Measurements from ENCODE around the gene UBP1.
"Not testable (repeated sequence)": the region's sequence is repeated elsewhere in the genome, so short reads cannot be mapped to it uniquely, and the experiment has no call there.

UBP1 gene

DNA sequence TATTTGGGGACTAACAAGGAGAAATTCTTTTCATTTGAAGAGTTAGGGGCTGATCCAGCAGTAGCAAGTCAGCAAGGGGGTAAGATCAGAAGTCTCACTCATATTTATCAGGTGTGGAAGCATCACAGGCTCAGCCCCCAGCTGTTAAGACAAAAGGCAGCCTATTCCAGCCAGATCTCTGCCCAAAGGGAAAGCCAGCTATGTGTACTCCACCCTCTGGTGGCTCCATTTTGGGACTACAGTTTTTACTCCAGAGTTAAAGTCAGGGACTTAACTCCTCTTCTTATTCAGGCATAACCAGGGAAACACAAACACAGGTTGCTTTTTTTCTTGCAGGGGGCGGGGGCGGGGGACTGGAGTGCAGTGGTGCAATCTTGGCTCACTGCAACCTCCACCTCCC is 19.2 kb downstream of the UBP1 start:
- Histone ChIP-seq H3K9ac (ENCODE audit: low read length in 2 of 2) (no peak overlapping the region), H3K4me3 (ENCODE audit: low read length in 2 of 2) (no peak overlapping the region), H3K27me3 (ENCODE audit: control insufficient read depth in 1 of 2, insufficient read depth in 2 of 2, low read length in 2 of 2) (no peaks in the 10 kb centered on the region), H3K4me1 (ENCODE audit: control insufficient read depth, insufficient read depth, low read length) (no peaks in the 10 kb centered on the region), H3K9me3 (ENCODE audit: control insufficient read depth in 2 of 2, low read length in 2 of 2) (no peaks in the 10 kb centered on the region), H3K36me3 (ENCODE audit: control insufficient read depth in 2 of 2, insufficient read depth in 2 of 2, low read length in 2 of 2) (peaks cover 0 to 9% of the 10 kb centered on the region in 2 donors), H3K27ac (ENCODE audit: low read length) (no peak overlapping the region)

DNA sequence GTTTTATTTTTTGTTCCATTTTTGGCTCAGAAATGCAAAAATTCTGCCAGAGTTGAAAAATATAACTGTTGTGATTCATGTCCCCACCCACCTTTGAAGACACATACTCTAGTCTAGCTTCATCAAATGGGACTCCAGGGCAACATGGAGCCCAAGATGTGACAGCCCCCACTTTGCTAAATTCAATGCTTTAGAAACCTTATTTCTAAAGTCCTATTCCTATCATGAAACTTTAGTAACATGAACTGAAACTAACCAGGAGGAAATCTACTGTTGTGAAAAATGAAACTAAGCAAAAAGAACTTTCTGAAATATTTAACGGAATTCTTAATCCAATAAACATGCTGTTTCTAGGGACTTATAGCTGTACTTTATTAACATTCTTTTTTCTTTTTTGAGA is 20.3 kb downstream of the UBP1 start:
- Histone ChIP-seq H3K4me3 (ENCODE audit: low read length in 2 of 2) (no peak overlapping the region), H3K9ac (ENCODE audit: low read length in 2 of 2) (no peak overlapping the region), H3K36me3 (ENCODE audit: control insufficient read depth in 2 of 2, insufficient read depth in 2 of 2, low read length in 2 of 2) (peaks cover 0 to 9% of the 10 kb centered on the region in 2 donors), H3K9me3 (ENCODE audit: control insufficient read depth in 2 of 2, low read length in 2 of 2) (no peaks in the 10 kb centered on the region), H3K4me1 (ENCODE audit: control insufficient read depth, insufficient read depth, low read length) (no peaks in the 10 kb centered on the region), H3K27ac (ENCODE audit: low read length) (no peak overlapping the region), H3K27me3 (ENCODE audit: control insufficient read depth in 1 of 2, insufficient read depth in 2 of 2, low read length in 2 of 2) (no peaks in the 10 kb centered on the region)

DNA sequence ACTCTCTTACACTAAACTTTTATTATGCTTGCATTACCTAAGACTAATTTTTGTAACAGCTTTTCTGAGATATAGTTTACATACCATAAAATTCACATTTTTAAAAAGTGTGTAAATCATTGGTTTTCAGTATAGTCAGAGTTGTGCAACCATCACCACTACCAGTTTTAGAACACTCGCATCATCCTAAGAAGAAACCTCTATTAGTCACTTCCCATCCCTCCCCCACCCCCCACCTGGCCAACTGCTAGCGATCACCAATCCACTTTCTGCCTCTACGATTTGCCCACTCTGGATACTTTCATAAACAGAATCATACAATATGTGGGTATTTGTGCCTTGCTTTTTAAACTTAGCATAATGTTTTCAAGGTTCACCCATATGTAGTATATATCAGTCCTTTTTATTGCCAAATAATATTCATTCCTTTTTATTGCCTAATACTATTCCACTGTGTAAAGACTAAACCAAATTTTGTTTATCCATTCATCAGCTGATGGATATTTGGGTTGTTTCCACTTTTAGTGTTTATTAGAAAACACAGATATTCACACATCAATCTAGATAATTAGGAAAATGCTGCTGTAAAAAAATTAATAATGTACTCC is 23.0 kb downstream of the UBP1 start:
- Histone ChIP-seq H3K27ac (ENCODE audit: low read length) (no peak overlapping the region), H3K9ac (ENCODE audit: low read length in 2 of 2) (no peak overlapping the region), H3K4me1 (ENCODE audit: control insufficient read depth, insufficient read depth, low read length) (no peaks in the 10 kb centered on the region), H3K27me3 (ENCODE audit: control insufficient read depth in 1 of 2, insufficient read depth in 2 of 2, low read length in 2 of 2) (no peaks in the 10 kb centered on the region), H3K4me3 (ENCODE audit: low read length in 2 of 2) (no peak overlapping the region), H3K36me3 (ENCODE audit: control insufficient read depth in 2 of 2, insufficient read depth in 2 of 2, low read length in 2 of 2) (peaks cover 5 to 10% of the 10 kb centered on the region in 2 donors), H3K9me3 (ENCODE audit: control insufficient read depth in 2 of 2, low read length in 2 of 2) (no peaks in the 10 kb centered on the region)

DNA sequence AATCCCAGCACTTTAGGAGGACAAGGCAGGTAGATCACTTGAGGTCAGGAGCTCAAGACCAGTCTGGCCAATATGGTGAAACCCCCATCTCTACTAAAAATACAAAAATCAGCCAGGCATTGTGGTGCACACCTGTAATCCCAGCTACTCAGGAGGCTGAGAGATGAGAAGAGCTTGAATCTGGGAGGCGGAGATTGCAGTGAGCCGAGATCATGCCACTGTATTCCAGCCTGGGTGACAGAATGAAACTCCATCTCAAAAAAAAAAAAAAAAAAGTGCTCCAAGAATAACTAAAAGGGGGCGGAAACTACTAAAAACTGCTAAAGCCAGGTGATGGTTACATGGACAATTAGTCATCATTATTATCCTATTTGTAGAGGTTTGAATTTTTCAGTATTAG is 29.4 kb downstream of the UBP1 start:
- H3K9ac ChIP-seq (ENCODE audit: low read length in 2 of 2); H3K4me3 ChIP-seq (ENCODE audit: low read length in 2 of 2); H3K4me1 ChIP-seq (ENCODE audit: control insufficient read depth, insufficient read depth, low read length); H3K9me3 ChIP-seq (ENCODE audit: control insufficient read depth in 2 of 2, low read length in 2 of 2); H3K27ac ChIP-seq (ENCODE audit: low read length); H3K27me3 ChIP-seq (ENCODE audit: control insufficient read depth in 1 of 2, insufficient read depth in 2 of 2, low read length in 2 of 2): not testable (repeated sequence)
- peaks cover 40 to 52% of the 10 kb centered on the region in 2 donors for H3K36me3 ChIP-seq (ENCODE audit: control insufficient read depth in 2 of 2, insufficient read depth in 2 of 2, low read length in 2 of 2)

DNA sequence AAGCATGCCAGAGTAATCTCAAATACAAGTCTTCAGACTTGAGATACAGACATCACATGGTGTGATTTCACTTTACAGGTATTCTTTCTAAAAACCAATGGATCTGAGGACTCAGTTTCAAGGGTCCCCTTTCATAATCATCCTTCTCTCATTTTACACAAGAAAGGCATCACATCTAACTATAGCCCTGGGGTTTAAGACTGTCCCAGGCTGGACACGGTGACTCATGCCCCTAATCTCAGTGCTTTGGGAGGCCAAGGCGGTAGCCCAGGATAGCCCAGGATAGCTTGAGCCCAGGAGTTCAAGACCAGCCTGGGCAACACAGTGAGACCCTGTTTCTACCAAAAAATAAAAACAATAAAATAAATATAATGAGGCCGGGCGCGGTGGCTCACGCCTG is 36.4 kb downstream of the UBP1 start:
- Histone ChIP-seq H3K36me3 (ENCODE audit: control insufficient read depth in 2 of 2, insufficient read depth in 2 of 2, low read length in 2 of 2) (peaks cover 55 to 56% of the 10 kb centered on the region in 2 donors), H3K27me3 (ENCODE audit: control insufficient read depth in 1 of 2, insufficient read depth in 2 of 2, low read length in 2 of 2) (no peaks in the 10 kb centered on the region), H3K4me1 (ENCODE audit: control insufficient read depth, insufficient read depth, low read length) (no peaks in the 10 kb centered on the region), H3K4me3 (ENCODE audit: low read length in 2 of 2) (no peak overlapping the region), H3K27ac (ENCODE audit: low read length) (no peak overlapping the region), H3K9ac (ENCODE audit: low read length in 2 of 2) (no peak overlapping the region), H3K9me3 (ENCODE audit: control insufficient read depth in 2 of 2, low read length in 2 of 2) (no peaks in the 10 kb centered on the region)

DNA sequence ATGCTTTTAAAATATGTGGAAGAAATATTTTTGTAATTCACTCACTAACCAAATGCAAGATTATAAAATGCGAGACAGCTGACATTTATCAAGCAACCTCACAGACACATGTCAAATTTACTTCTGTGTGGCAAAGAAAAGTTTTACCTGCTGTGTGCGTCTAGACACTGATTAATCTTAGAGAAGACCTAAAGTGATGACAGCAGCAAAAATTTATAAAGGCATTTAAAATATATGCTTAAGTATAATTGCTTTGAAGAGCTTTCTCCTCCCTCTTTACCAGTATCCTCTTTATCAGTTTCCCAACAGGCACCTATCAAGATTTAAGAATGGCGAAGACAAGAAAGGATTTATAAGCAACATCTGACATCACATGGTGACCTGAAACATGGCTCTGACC is 37.3 kb downstream of the UBP1 start:
- H3K27ac ChIP-seq (ENCODE audit: low read length) = no peak overlapping the region
- H3K4me3 ChIP-seq (ENCODE audit: low read length in 2 of 2) = no peak overlapping the region
- peaks cover 55 to 56% of the 10 kb centered on the region in 2 donors for H3K36me3 ChIP-seq (ENCODE audit: control insufficient read depth in 2 of 2, insufficient read depth in 2 of 2, low read length in 2 of 2)
- no peaks in the 10 kb centered on the region for H3K9me3 ChIP-seq (ENCODE audit: control insufficient read depth in 2 of 2, low read length in 2 of 2)
- no peaks in the 10 kb centered on the region for H3K27me3 ChIP-seq (ENCODE audit: control insufficient read depth in 1 of 2, insufficient read depth in 2 of 2, low read length in 2 of 2)
- H3K4me1 ChIP-seq (ENCODE audit: control insufficient read depth, insufficient read depth, low read length) = no peaks in the 10 kb centered on the region
- no peak overlapping the region for H3K9ac ChIP-seq (ENCODE audit: low read length in 2 of 2)

DNA sequence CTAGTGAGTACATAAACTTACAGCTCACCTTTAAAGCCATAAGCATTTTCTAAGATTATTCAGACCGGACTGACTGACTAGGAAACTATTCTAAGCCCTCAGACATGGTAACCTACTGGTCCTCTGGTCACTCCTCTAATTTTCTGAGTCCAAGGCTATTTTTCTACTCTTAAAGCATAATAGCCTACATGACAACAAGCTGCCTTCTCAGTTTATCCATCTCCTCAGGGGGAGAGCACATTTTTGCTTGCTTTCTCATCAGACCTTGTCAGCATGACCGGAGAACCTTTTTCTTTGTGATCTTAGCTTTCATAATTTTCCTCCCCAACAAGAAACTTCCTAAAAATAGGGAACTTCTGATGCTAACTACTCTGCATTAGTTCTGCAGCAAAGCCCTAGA is 38.4 kb downstream of the UBP1 start:
- no peaks in the 10 kb centered on the region for H3K27me3 ChIP-seq (ENCODE audit: control insufficient read depth in 1 of 2, insufficient read depth in 2 of 2, low read length in 2 of 2)
- no peak overlapping the region for H3K9ac ChIP-seq (ENCODE audit: low read length in 2 of 2)
- H3K27ac ChIP-seq (ENCODE audit: low read length) = no peak overlapping the region
- H3K4me3 ChIP-seq (ENCODE audit: low read length in 2 of 2) = no peak overlapping the region
- no peaks in the 10 kb centered on the region for H3K4me1 ChIP-seq (ENCODE audit: control insufficient read depth, insufficient read depth, low read length)
- no peaks in the 10 kb centered on the region for H3K9me3 ChIP-seq (ENCODE audit: control insufficient read depth in 2 of 2, low read length in 2 of 2)
- H3K36me3 ChIP-seq (ENCODE audit: control insufficient read depth in 2 of 2, insufficient read depth in 2 of 2, low read length in 2 of 2) = peaks cover 54 to 56% of the 10 kb centered on the region in 2 donors

DNA sequence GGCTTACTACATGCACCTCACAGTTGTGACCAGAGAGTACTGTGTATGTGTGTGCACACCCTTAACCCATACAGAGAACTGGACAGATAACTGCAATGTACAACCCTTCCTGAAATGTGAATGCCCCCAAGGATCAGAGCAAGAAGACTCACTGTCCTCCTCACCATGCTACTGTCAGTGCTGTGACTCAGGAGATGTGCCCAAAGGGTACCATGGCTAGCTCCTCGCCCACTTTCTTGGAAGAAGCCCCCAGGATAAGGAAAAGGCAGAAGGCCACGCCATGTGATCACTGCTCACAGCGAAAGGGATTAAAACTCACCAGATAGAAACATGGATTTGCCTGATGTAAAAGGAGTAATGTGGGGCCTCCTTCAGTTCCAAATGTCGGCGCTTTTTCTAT is 41.8 kb downstream of the UBP1 start:
- Histone ChIP-seq H3K36me3 (ENCODE audit: control insufficient read depth in 2 of 2, insufficient read depth in 2 of 2, low read length in 2 of 2) (peaks cover 58 to 65% of the 10 kb centered on the region in 2 donors), H3K27ac (ENCODE audit: low read length) (no peak overlapping the region), H3K9ac (ENCODE audit: low read length in 2 of 2) (no peak overlapping the region), H3K4me1 (ENCODE audit: control insufficient read depth, insufficient read depth, low read length) (no peaks in the 10 kb centered on the region), H3K9me3 (ENCODE audit: control insufficient read depth in 2 of 2, low read length in 2 of 2) (no peaks in the 10 kb centered on the region), H3K4me3 (ENCODE audit: low read length in 2 of 2) (no peak overlapping the region), H3K27me3 (ENCODE audit: control insufficient read depth in 1 of 2, insufficient read depth in 2 of 2, low read length in 2 of 2) (no peaks in the 10 kb centered on the region)

DNA sequence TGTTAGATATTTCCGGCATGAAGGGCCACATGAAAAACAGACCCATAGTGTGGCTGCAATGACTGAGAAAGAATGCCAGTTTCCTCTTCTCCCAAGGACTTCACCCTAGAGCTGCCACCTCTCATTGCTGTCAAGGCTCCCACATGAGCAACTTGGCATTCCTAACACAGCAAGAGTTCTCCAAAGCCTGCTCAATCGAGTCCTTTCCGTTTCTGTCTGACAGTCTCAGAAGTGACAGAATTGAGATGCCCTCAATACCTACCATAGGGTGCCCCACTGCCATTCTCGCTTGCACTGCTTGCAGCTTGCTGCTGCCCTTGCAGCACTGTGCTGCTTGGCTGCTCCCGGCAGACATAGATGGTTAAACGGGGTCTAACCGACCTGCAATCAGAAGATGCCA is 44.3 kb downstream of the UBP1 start:
- H3K4me1 ChIP-seq (ENCODE audit: control insufficient read depth, insufficient read depth, low read length) = no peaks in the 10 kb centered on the region
- no peaks in the 10 kb centered on the region for H3K9me3 ChIP-seq (ENCODE audit: control insufficient read depth in 2 of 2, low read length in 2 of 2)
- no peak overlapping the region for H3K4me3 ChIP-seq (ENCODE audit: low read length in 2 of 2)
- no peak overlapping the region for H3K9ac ChIP-seq (ENCODE audit: low read length in 2 of 2)
- H3K27me3 ChIP-seq (ENCODE audit: control insufficient read depth in 1 of 2, insufficient read depth in 2 of 2, low read length in 2 of 2) = no peaks in the 10 kb centered on the region
- peaks cover 50 to 59% of the 10 kb centered on the region in 2 donors for H3K36me3 ChIP-seq (ENCODE audit: control insufficient read depth in 2 of 2, insufficient read depth in 2 of 2, low read length in 2 of 2)
- H3K27ac ChIP-seq (ENCODE audit: low read length) = no peak overlapping the region

DNA sequence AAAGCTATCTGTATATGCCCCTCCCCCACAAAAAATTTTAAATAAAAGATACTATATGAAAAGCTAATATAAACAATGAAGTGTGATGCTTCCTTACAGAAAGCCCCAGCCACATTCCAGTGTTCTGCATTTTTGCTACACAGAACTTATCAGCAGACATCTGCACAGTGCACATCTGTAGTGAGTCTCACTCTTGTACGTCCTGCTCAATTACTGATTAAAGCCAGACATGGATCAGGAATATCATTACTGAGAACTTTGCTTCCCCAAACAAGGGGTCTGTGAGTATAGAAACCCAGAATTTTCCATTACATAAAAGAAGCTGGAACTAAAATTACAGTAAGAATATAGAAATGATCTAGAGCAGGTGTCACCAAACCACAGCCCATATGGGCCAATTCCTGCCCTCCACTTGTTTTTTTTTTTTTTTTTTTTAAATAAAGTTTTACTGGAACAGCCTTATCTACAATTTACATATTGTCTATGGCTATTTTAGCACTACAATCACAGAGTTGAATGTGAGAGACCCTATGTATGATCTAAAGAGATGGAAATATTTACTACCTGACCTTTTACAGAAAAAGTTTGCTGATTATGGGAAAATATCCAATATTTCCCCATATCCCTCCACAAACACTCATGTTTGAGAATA is 45.7 kb downstream of the UBP1 start:
- H3K9me3 ChIP-seq (ENCODE audit: control insufficient read depth in 2 of 2, low read length in 2 of 2) = no peaks in the 10 kb centered on the region
- peaks cover 49 to 56% of the 10 kb centered on the region in 2 donors for H3K36me3 ChIP-seq (ENCODE audit: control insufficient read depth in 2 of 2, insufficient read depth in 2 of 2, low read length in 2 of 2)
- H3K9ac ChIP-seq (ENCODE audit: low read length in 2 of 2) = no peak overlapping the region

DNA sequence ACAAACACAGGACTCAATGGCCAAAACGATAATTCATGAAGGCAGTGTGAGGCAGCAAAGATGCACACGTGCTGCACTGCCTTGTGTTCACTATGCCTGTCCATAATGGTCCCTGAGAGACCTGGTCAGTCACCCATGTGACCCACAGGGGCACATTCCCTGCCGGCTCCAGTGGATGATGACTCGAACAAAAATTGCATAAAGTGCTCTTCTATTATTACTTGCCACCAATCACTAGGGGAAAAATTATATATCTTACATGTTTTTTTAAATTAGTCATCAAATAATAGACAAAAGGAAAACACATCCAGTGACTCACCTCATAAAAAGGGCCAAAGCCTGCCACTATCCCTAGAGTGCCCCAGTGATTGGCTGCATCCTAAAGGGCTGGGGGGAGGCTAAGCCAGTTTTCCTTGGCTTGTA is 47.5 kb downstream of the UBP1 start:
- no peaks in the 10 kb centered on the region for H3K4me1 ChIP-seq (ENCODE audit: control insufficient read depth, insufficient read depth, low read length)
- no peak overlapping the region for H3K4me3 ChIP-seq (ENCODE audit: low read length in 2 of 2)
- H3K27ac ChIP-seq (ENCODE audit: low read length) = no peak overlapping the region
- peaks cover 39 to 44% of the 10 kb centered on the region in 2 donors for H3K36me3 ChIP-seq (ENCODE audit: control insufficient read depth in 2 of 2, insufficient read depth in 2 of 2, low read length in 2 of 2)
- H3K27me3 ChIP-seq (ENCODE audit: control insufficient read depth in 1 of 2, insufficient read depth in 2 of 2, low read length in 2 of 2) = no peaks in the 10 kb centered on the region
- H3K9me3 ChIP-seq (ENCODE audit: control insufficient read depth in 2 of 2, low read length in 2 of 2) = no peaks in the 10 kb centered on the region
- H3K9ac ChIP-seq (ENCODE audit: low read length in 2 of 2) = no peak overlapping the region

More for the DNA sequence above, 45.7 kb downstream of the UBP1 start:
- H3K27ac ChIP-seq (ENCODE audit: low read length) = no peak overlapping the region
- H3K27me3 ChIP-seq (ENCODE audit: control insufficient read depth in 1 of 2, insufficient read depth in 2 of 2, low read length in 2 of 2) = no peaks in the 10 kb centered on the region
- H3K4me1 ChIP-seq (ENCODE audit: control insufficient read depth, insufficient read depth, low read length) = no peaks in the 10 kb centered on the region
- no peak overlapping the region for H3K4me3 ChIP-seq (ENCODE audit: low read length in 2 of 2)

Data from stomach smooth muscle (tissue), 2 donors.